Amniotic epithelial cell (primary cell): Measurements from ENCODE around the gene CTRB1.
"Not testable (repeated sequence)": the region's sequence is repeated elsewhere in the genome, so short reads cannot be mapped to it uniquely, and the experiment has no call there.

ENCODE experiments used
- DNase-seq: peaks from one replicate; pipeline ENCODE4 v3.0.0-alpha.2; 2010; ENCODE audit warnings: low read depth

The CTRB1 gene

GRCh38 chr16:75241955-75242354 is 23.2 kb downstream of the CTRB1 start:
- no peak for DNase-seq

- DNase-seq: not testable (repeated sequence)
These were observed 23.8 kb downstream of the CTRB1 start for GRCh38 chr16:75242436-75243078.

GRCh38 chr16:75243667-75244224 is 25.0 kb downstream of the CTRB1 start:
- DNase-seq: no peak

DNA sequence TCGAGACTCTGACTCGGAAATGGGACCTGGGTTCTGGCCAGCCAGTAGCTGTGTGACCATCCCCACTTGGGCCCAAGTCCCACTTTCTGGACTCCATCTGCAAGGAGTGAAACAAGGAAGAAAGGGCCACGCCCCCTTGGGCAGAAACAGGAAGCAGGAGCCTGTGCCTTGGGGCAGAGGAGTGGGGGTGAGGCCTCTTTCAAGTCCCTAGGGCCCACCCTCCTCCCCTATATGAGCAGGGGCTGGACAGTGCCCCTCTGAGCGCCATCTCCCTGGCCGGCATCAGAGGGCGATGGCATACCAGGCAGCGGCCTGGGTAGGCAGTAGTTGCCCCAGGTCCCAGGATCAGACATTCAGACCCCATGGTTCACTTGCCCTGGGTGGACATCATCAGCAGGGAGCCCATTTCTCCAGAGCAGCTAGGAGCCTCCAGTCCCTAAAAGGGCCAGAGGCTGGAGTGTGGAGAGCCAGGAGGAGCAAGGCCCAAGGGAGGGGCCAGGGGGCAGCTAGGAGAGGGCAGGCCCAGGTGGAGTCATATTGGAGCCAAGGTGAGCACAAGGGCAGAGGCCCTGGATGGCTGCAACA is 25.5 kb downstream of the CTRB1 start:
- no peak for DNase-seq

DNA sequence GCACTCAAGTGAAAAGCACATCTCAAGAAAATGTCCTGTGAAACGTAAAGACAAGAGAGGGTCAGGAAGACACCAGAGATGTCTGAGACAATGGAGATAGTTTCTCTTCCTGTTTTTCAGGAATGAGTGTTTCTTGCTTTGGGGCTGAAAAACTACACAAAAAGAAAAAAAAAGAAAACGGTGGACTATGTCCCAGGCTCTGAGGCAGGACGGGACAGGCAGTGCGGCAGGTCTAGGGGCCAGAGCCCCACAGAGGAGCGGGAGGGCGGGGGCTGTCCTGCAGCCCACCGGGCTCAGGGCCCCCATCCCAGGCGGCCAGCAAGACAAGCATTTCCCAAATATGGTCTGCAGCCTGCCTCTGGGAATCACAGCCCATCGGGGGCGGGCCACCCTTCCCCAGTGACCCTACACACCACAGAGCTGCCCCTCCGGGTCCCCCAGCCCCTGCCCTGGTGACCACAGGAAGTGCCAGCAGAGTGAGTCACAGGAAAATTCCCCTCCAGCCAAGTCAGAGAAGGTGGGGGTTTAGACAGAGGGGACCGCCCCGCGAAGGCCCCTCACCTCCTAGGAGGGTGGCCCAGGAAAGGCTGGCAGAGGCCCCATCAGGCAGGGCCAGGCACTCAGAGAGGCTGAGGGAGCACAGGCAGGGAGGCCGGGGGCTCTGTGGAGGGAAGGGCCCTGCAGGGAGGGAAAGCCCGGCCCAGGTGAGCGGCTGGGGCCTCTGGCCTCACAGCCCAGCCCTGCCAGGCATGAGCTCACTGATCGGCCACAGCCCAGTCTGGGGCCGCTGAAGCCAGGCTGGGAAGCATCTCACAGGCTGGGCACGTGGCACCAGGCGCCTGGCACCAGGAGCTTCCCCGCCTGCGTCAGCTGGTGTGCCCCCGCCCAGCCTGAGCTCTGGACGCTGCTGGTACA is 26.3 kb downstream of the CTRB1 start:
- peak; percentile 96 for DNase-seq

DNA sequence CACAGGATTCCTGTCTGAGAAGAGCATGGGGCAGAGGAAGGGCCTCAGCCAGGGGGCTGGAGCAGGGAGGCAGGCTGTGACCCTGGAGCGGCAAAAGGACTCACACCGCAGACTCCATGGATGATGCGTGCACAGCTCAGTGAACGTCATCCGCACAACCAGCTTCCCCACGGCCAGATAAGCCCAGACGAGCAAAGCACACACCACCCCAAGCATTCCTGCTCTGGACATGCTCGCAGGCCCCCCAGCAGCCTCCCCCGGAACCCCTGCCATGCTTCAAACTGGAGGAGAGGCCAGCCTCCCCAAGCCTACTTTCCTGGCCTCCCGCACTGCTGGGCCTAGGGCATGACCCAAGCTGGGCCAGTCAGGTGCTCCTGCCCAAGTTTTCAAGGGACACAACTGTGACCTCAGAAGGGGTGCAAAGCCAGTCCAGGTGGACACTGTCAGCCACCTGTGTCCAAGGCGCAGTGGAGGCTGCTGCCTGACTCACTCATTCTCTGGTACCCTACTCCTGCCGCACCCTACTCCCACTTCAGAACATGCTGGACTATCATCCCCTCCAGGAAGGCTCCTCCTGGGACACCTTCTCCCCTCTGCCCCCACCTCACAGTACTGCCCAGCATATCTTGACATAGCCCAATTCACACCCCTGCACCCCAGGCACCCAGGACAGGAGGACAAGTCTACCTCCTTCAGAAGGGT is 27.9 kb downstream of the CTRB1 start:
- peak; percentile 90 for DNase-seq

GRCh38 chr16:75247249-75247648 is 28.5 kb downstream of the CTRB1 start:
- DNase-seq: no peak

- DNase-seq: no peak
These were observed 29.4 kb downstream of the CTRB1 start for GRCh38 chr16:75248142-75248535.

- no peak for DNase-seq
These were observed 30.0 kb downstream of the CTRB1 start for GRCh38 chr16:75248536-75249380.

- DNase-seq: no peak
These were observed 30.7 kb downstream of the CTRB1 start for GRCh38 chr16:75249441-75249840.

DNA sequence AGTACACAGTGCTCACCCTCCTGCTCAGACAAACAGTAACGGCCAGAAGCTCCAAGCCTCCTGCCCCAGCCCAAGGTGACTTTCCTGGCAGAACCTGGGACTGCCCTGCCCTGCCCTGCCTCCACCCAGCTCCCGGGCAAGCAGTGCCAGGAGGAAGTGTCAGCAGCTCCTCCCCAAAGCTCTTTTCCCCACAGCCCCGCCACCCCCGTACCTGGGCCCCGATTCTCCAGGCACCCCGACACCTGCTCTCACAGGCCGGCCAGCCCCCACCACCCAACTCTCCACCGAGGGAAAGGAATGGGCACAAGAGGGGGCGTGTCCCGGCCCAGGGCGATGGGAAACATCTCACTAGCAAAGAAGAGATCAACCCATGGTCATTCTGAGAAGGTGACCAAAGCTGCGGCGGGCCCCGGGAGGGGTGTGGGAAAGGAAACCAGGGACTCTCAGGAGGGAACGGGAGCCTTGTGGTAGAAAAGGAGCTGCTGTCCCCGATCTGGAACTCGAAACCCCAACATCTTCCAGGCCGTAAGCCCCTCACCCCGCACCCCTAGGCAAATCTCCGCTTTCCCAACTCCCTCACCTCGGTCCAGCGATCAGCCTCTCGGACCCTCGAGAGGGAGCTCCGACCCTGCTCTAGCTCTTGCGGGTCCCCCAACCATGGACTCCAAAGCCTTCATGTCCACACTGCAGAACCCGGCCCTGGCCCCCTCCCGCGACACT is 31.5 kb downstream of the CTRB1 start:
- DNase-seq: no peak

GRCh38 chr16:75250809-75251279 is 32.1 kb downstream of the CTRB1 start:
- no peak for DNase-seq

- DNase-seq: peak; percentile 94
These were observed 32.7 kb downstream of the CTRB1 start, which contains the start of gene BCAR1 for GRCh38 chr16:75251280-75252048. TSS of gene BCAR1 (minus strand) at chr16:75251624. CDS start at chr16:75251482, 142 bp downstream.

GRCh38 chr16:75252049-75252864 is 33.5 kb downstream of the CTRB1 start:
- DNase-seq: no peak

DNA sequence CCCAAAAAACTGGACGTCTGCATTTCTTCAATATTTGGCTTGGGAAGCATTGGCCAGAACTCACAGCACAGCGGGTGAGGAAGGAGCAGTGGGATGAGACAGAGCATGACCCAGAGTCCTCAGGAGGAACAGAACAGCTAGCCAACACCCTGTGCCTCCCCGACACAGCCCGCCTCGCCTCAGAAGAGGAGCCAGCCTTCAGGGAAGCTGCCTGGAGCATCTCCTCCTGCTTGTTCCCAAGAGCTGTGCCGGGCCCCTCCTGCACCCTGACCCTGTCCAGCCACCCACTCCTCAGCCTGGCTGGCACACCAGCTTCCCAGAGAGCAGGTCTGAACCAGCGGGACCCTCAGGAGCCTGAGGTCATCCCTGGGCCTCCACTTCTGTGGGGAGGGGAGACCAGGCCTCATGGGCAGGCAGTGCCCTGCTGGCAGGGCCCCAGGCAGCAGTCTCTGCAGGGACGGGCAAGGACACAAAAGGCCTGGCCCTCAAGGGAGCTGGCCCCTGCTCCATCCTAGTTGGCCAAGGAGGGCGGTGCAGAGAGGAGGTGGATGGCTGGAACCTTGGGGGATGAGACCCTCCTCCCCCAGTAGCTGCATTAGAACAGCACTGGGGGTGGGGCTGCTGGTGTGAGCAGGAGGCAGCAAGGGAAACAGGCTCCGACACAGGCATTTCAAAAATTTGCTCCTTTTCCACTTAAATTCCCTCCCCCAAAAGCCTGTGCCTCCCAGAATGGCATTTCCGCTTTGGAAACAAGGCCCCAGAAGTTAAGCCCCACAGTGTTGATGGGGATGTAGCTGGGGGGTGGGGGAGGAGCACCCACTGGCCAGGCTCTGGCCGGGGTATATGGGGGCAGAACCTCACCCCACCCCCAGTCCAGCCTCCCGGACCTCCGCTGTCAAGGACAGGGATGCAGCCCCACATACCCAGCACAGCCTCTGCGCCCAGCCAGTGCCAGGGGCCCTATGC is 34.4 kb downstream of the CTRB1 start:
- peak; percentile 92 for DNase-seq

- peak; percentile 88 for DNase-seq
These were observed 35.6 kb downstream of the CTRB1 start for GRCh38 chr16:75254359-75254837.

DNA sequence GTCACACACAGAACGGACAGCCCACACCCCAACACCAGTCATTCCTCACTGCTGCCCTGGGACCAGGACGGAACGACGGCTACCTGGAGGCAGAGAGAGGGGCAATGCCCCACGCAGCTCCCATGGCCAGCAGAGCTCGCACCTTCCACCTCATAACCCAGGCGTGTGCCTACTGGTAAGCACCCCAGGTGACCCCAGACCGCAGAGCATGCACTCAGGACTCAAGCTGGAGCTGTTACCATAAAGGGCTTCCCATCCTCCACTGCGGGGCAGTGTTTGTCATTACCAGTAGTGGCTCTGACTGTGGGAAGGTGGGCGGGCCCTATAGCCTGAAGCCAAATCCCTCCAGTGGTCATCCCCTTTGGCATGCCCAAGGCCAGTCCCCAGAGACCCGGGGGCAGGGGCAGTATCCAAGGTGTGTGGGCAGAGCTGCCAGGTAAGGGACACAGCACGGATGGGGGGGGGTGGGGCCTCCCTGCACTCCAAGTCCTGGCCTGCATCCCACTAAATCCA is 37.3 kb downstream of the CTRB1 start:
- no peak for DNase-seq
